Astrocyte (in vitro differentiated cells and primary cell): ENCODE results near the gene ISL2. TPM values are rescaled to one million over a fixed set of nuclear protein-coding genes. Genes with fewer than 3 reads are reported as not detected.

Experiments used
- DNase-seq: peaks from one replicate; pipeline ENCODE4 v3.0.0-alpha.2; 2010; ENCODE audit warnings: low read depth
- FAIRE-seq: peaks from 2 replicates; lab custom pipeline; 2011; peaks lifted over from hg19 to GRCh38; lab: Jason Lieb, UNC
- H2AFZ ChIP-seq: 2 replicates; pipeline ENCODE4 v1.6.0; 2012; ENCODE audit warnings: low read depth, low read length, inconsistent platforms
- H3K27ac ChIP-seq: 2 replicates; pipeline ENCODE4 v1.5.1; 2011; ENCODE audit warnings: low read depth, low read length, inconsistent platforms
- H3K27me3 ChIP-seq: 2 replicates; pipeline ENCODE4 v1.6.0; 2011; ENCODE audit warnings: low read length, inconsistent platforms; ENCODE audit not compliant: insufficient read depth
- H3K36me3 ChIP-seq: 2 replicates; pipeline ENCODE4 v1.5.1; 2011; ENCODE audit warnings: low read length, inconsistent platforms; ENCODE audit not compliant: insufficient read depth
- H3K4me1 ChIP-seq: 2 replicates; pipeline ENCODE4 v1.5.1; 2011; ENCODE audit warnings: low read length, inconsistent platforms; ENCODE audit not compliant: insufficient read depth
- H3K4me2 ChIP-seq: 2 replicates; pipeline ENCODE4 v1.6.0; 2012; ENCODE audit warnings: low read length, inconsistent platforms
- H3K4me3 ChIP-seq: 2 replicates; pipeline ENCODE4 v1.5.1; 2011; ENCODE audit warnings: low read depth, mild to moderate bottlenecking, low read length, inconsistent platforms; ENCODE audit not compliant: insufficient read depth
- H3K79me2 ChIP-seq: 2 replicates; pipeline ENCODE4 v1.6.0; 2012; ENCODE audit warnings: mild to moderate bottlenecking, low read length, inconsistent platforms; ENCODE audit not compliant: insufficient read depth
- H3K9ac ChIP-seq: 2 replicates; pipeline ENCODE4 v1.6.0; 2012; ENCODE audit warnings: mild to moderate bottlenecking, low read length, inconsistent platforms
- H3K9me3 ChIP-seq: 2 replicates; pipeline ENCODE4 v1.5.1; 2012; ENCODE audit warnings: low read depth, mild to moderate bottlenecking, low read length, inconsistent platforms; ENCODE audit not compliant: insufficient read depth
- H4K20me1 ChIP-seq: 2 replicates; pipeline ENCODE4 v1.6.0; 2012; ENCODE audit warnings: low read length, inconsistent platforms; ENCODE audit not compliant: insufficient read depth
- H3K27ac Mint-ChIP-seq: one replicate; pipeline ENCODE4 v1.8.0; 2021; ENCODE audit warnings: mild to moderate bottlenecking, mixed read lengths; ENCODE audit not compliant: unreplicated experiment
- H3K27me3 Mint-ChIP-seq: one replicate; pipeline ENCODE4 v1.8.0; 2021; ENCODE audit warnings: low read depth, mixed read lengths; ENCODE audit not compliant: unreplicated experiment
- H3K36me3 Mint-ChIP-seq: one replicate; pipeline ENCODE4 v1.8.0; 2021; ENCODE audit warnings: low read depth, mixed read lengths; ENCODE audit not compliant: unreplicated experiment
- H3K4me1 Mint-ChIP-seq: one replicate; pipeline ENCODE4 v1.8.0; 2021; ENCODE audit warnings: low read depth, mixed read lengths; ENCODE audit not compliant: unreplicated experiment
- H3K4me3 Mint-ChIP-seq: one replicate; pipeline ENCODE4 v1.8.0; 2021; ENCODE audit warnings: mild to moderate bottlenecking, moderate library complexity, mixed read lengths; ENCODE audit not compliant: unreplicated experiment
- H3K9me3 Mint-ChIP-seq: one replicate; pipeline ENCODE4 v1.8.0; 2021; ENCODE audit warnings: mild to moderate bottlenecking, mixed read lengths; ENCODE audit not compliant: unreplicated experiment
- CTCF ChIP-seq: IDR thresholded peaks from 2 replicates; pipeline ENCODE4 v1.5.1; 2011; ENCODE audit warnings: low read depth, mild to moderate bottlenecking, inconsistent platforms, low read length, moderate library complexity; ENCODE audit not compliant: insufficient read depth
- EZH2 ChIP-seq: IDR thresholded peaks from 2 replicates; pipeline ENCODE4 v1.6.1; 2012; ENCODE audit warnings: mild to moderate bottlenecking, low read length, inconsistent platforms; ENCODE audit not compliant: insufficient read depth
- total RNA-seq: library from RNA; stranded (reverse); gene quantifications from 2 replicates; pipeline ENCODE4 v1.2.1, GENCODE V29; 2021

Gene ISL2
- total RNA-seq, 1 donor from 2014 or later, result 2.1 TPM

DNA sequence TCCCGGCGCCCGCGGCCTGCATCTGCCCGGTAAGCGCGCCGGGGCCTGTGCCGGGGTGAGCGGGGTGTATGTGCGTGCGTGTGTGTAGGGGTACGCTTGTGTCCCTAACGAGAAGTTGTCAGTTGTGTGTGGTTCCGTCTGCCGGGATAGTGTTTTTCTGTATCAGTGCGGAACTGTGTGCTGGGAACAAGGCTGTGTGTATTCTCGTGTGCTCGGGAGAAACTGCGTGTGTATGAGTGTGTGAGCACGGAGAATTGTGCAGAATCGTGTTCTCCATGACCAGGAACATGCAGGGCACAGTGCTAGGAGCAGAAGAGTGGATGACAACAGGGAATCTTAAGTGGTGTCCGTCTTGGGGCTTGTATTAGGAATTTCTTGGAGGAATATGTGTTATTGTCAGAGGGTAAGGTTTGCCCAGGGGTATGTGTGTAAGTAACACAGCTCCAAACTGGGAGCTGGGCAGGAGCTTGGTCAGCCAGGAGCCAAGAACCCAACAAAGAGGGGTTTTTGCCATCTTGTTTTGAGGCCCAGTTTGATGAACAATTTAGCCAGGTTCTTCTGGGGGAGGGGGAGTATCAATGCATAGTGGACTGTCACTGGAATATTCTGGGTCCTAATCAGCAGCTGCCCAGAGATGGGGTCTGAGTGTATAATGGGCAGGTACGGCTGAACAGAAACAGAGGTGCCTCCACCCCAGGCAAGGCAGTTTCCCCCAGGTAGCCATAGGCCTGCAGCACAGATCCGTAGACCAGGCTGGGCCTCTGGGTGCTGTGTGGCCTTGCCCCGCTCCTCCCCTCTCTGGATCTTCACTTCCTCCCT is 2.1 kb downstream of the ISL2 start:
- H3K4me1 Mint-ChIP-seq, result peaks cover 10% of the 10 kb centered on the region
- H3K27me3 ChIP-seq, result peaks cover 92% of the 10 kb centered on the region
- H3K27ac ChIP-seq, result no peak overlapping the region
- FAIRE-seq (no peak), DNase-seq (no peak)
- H3K9me3 Mint-ChIP-seq, result peaks cover 30% of the 10 kb centered on the region
- peak overlapping the region; percentile 77 for H3K4me3 Mint-ChIP-seq
- H3K4me1 ChIP-seq, result peaks cover 12% of the 10 kb centered on the region
- H3K4me3 ChIP-seq, result no peak overlapping the region
- H2AFZ ChIP-seq, result no peak overlapping the region
- H4K20me1 ChIP-seq, result peaks cover 35% of the 10 kb centered on the region
- H3K9me3 ChIP-seq, result peaks cover 9% of the 10 kb centered on the region
- H3K27ac Mint-ChIP-seq, result peak overlapping the region; percentile 42
- H3K79me2 ChIP-seq, result no peaks in the 10 kb centered on the region
- H3K4me2 ChIP-seq, result peak overlapping the region; percentile 72
- H3K27me3 Mint-ChIP-seq, result peaks cover 69% of the 10 kb centered on the region
- no peak overlapping the region for H3K9ac ChIP-seq
- TF ChIP-seq CTCF (no peak), EZH2 (no peak)
- peaks cover 11% of the 10 kb centered on the region for H3K36me3 Mint-ChIP-seq
- H3K36me3 ChIP-seq, result no peaks in the 10 kb centered on the region

- no peak overlapping the region for H3K27ac ChIP-seq
- H3K9me3 Mint-ChIP-seq, result peaks cover 25% of the 10 kb centered on the region
- H3K27me3 ChIP-seq, result peaks cover 96% of the 10 kb centered on the region
- no peak overlapping the region for H3K9ac ChIP-seq
- H3K79me2 ChIP-seq, result no peaks in the 10 kb centered on the region
- H3K4me2 ChIP-seq, result peak overlapping the region; percentile 67
- H3K4me3 ChIP-seq, result no peak overlapping the region
- H3K36me3 ChIP-seq, result no peaks in the 10 kb centered on the region
- peaks cover 12% of the 10 kb centered on the region for H3K4me1 ChIP-seq
- H3K9me3 ChIP-seq, result peaks cover 9% of the 10 kb centered on the region
- H3K4me1 Mint-ChIP-seq, result peaks cover 10% of the 10 kb centered on the region
- peaks cover 8% of the 10 kb centered on the region for H3K36me3 Mint-ChIP-seq
- DNase-seq (peak; percentile 24), FAIRE-seq (no peak)
- peaks cover 71% of the 10 kb centered on the region for H3K27me3 Mint-ChIP-seq
- TF ChIP-seq CTCF, result no peak
- peak; percentile 29 for TF ChIP-seq EZH2
- H4K20me1 ChIP-seq, result peaks cover 38% of the 10 kb centered on the region
- peak overlapping the region; percentile 35 for H2AFZ ChIP-seq
- no peak overlapping the region for H3K27ac Mint-ChIP-seq
- peak overlapping the region; percentile 77 for H3K4me3 Mint-ChIP-seq
Observed at GRCh38 chr15:76339305-76340197, 3.0 kb downstream of the ISL2 start.
